ENCODE measurements around the gene KCNK5. TPM values are rescaled to one million over a fixed set of nuclear protein-coding genes. Genes with fewer than 3 reads are reported as not detected.

The KCNK5 gene
- total RNA-seq, 2 donors from 2014 or later = 1.1 to 2.0 TPM

- Histone ChIP-seq H3K9me3 (no peaks in the 10 kb centered on the region), H3K27me3 (no peaks in the 10 kb centered on the region), H3K36me3 (no peaks in the 10 kb centered on the region), H3K4me1 (no peaks in the 10 kb centered on the region), H3K27ac (no peak overlapping the region), H3K4me3 (no peak overlapping the region)
- no peak for DNase-seq (ENCODE audit: low spot score)
- TF ChIP-seq CTCF (IDR thresholded peaks at IDR 0.05) = no peak
Measured at GRCh38 chr6:39221779-39222641, 7.3 kb downstream of the KCNK5 start.

GRCh38 chr6:39221115-39221514, 8.2 kb downstream of the KCNK5 start:
- no peak overlapping the region for H3K27ac ChIP-seq
- H3K27me3 ChIP-seq = no peaks in the 10 kb centered on the region
- no peak overlapping the region for H3K4me3 ChIP-seq

GRCh38 chr6:39218868-39219567, 10.3 kb downstream of the KCNK5 start:
- no peak for TF ChIP-seq CTCF (IDR thresholded peaks at IDR 0.05)
- Histone ChIP-seq H3K4me1 (peaks cover 0 to 11% of the 10 kb centered on the region in 2 donors), H3K27ac (no peak overlapping the region), H3K9me3 (no peaks in the 10 kb centered on the region), H3K36me3 (no peaks in the 10 kb centered on the region), H3K27me3 (no peaks in the 10 kb centered on the region), H3K4me3 (no peak overlapping the region)
- no peak for DNase-seq (ENCODE audit: low spot score)

More at GRCh38 chr6:39221115-39221514, 8.2 kb downstream of the KCNK5 start:
- no peaks in the 10 kb centered on the region for H3K36me3 ChIP-seq
- H3K9me3 ChIP-seq = no peaks in the 10 kb centered on the region
- DNase-seq (ENCODE audit: low spot score) = no peak
- TF ChIP-seq CTCF (IDR thresholded peaks at IDR 0.05) = no peak
- H3K4me1 ChIP-seq = no peaks in the 10 kb centered on the region

- Histone ChIP-seq H3K27ac (no peak overlapping the region), H3K9me3 (no peaks in the 10 kb centered on the region), H3K27me3 (no peaks in the 10 kb centered on the region), H3K4me1 (peaks cover 0 to 11% of the 10 kb centered on the region in 2 donors), H3K4me3 (no peak overlapping the region), H3K36me3 (no peaks in the 10 kb centered on the region)
- no peak for TF ChIP-seq CTCF (IDR thresholded peaks at IDR 0.05)
- DNase-seq (ENCODE audit: low spot score) = no peak
Measured at GRCh38 chr6:39217177-39217864, 12.0 kb downstream of the KCNK5 start.

- Histone ChIP-seq H3K4me3 (no peak overlapping the region), H3K4me1 (peaks cover 0 to 11% of the 10 kb centered on the region in 2 donors), H3K9me3 (no peaks in the 10 kb centered on the region), H3K27me3 (no peaks in the 10 kb centered on the region), H3K36me3 (no peaks in the 10 kb centered on the region), H3K27ac (no peak overlapping the region)
- no peak for DNase-seq (ENCODE audit: low spot score)
- TF ChIP-seq CTCF (IDR thresholded peaks at IDR 0.05) = no peak
Measured at GRCh38 chr6:39215640-39216158, 13.6 kb downstream of the KCNK5 start.
